HL-60/S4 (cell line): ENCODE data around the gene PTPRZ1.

Source experiments
- in situ Hi-C: fragments of 300-500 bp; cut with MboI; formaldehyde crosslinking; loops from 2 replicates; pipeline ENCODE4 v1.14.3; 2022; ENCODE audit warnings: low sequenced_read_pairs

The PTPRZ1 gene

GRCh38 chr7:122103064-122103463 lies 230.1 kb downstream of the PTPRZ1 start:
- in situ Hi-C loops, result no loop called here
